Smooth muscle cell (in vitro differentiated cells): ENCODE measurements around the gene NT5E. TPM values are rescaled to one million over a fixed set of nuclear protein-coding genes. Genes with fewer than 3 reads are reported as not detected.

Experiments
- DNase-seq: peaks from one replicate; lab custom pipeline; 2025; ENCODE audit not compliant: unreplicated experiment; lab: John Stamatoyannopoulos, UW
- H2AFZ ChIP-seq: fragments of 200-600 bp; sonication (generic); 2 replicates; pipeline ENCODE4 v1.6.0; 2016; ENCODE audit warnings: antibody characterized with exemption, low read depth, mild to moderate bottlenecking
- H3F3A ChIP-seq: fragments of 200-600 bp; sonication (generic); 2 replicates; pipeline ENCODE4 v1.6.0; 2017; ENCODE audit warnings: antibody characterized with exemption, low read depth
- H3K27ac ChIP-seq: fragments of 200-600 bp; sonication (generic); 2 replicates; pipeline ENCODE4 v1.5.1; 2016; ENCODE audit warnings: low read depth, mild to moderate bottlenecking
- H3K27me3 ChIP-seq: fragments of 200-600 bp; sonication (generic); 2 replicates; pipeline ENCODE4 v1.6.1; 2016; ENCODE audit warnings: low read depth, mild to moderate bottlenecking
- H3K36me3 ChIP-seq: fragments of 200-600 bp; sonication (generic); 2 replicates; pipeline ENCODE4 v1.5.1; 2016; ENCODE audit warnings: low read depth
- H3K4me1 ChIP-seq: fragments of 200-600 bp; sonication (generic); 2 replicates; pipeline ENCODE4 v1.5.1; 2016; ENCODE audit warnings: low read depth
- H3K4me2 ChIP-seq: fragments of 200-600 bp; sonication (generic); 2 replicates; pipeline ENCODE4 v1.6.0; 2016; ENCODE audit warnings: mild to moderate bottlenecking
- H3K4me3 ChIP-seq: fragments of 200-600 bp; sonication (generic); 2 replicates; pipeline ENCODE4 v1.5.1; 2016; ENCODE audit warnings: mild to moderate bottlenecking
- H3K79me2 ChIP-seq: fragments of 200-600 bp; sonication (generic); 2 replicates; pipeline ENCODE4 v1.6.0; 2016; ENCODE audit warnings: low read depth, mild to moderate bottlenecking
- H3K9ac ChIP-seq: fragments of 200-600 bp; sonication (generic); 2 replicates; pipeline ENCODE4 v1.6.0; 2016; ENCODE audit warnings: low read depth
- H3K9me3 ChIP-seq: fragments of 200-600 bp; sonication (generic); replicated peaks from 2 replicates; pipeline ENCODE4 v1.5.1; 2016; ENCODE audit warnings: low read depth
- H4K20me1 ChIP-seq: fragments of 200-600 bp; sonication (generic); 2 replicates; pipeline ENCODE4 v1.6.0; 2016; ENCODE audit warnings: low read depth
- WGBS: methylation state at CpG from one replicate; pipeline ENCODE4 v1.1.7; 2016; ENCODE audit warnings: low lambda C conversion rate; 5-methylcytosine and 5-hydroxymethylcytosine counted together
- polyA plus RNA-seq: library from polyadenylated mRNA; unstranded; fragments of >200 nt; fragmentation: Nextera tagmentation; extraction: Ambion mirVana; gene quantifications from 2 replicates; pipeline ENCODE4 v1.2.1, GENCODE V29; 2016
- total RNA-seq: library from RNA; depleted of rRNA; stranded (reverse); fragments of >200 nt; gene quantifications from 2 replicates; pipeline ENCODE4 v1.2.3, GENCODE V29; 2014
- TF ChIP-seq, protein P1 (sequence below): fragments of 200-600 bp; sonication (generic); IDR thresholded peaks from 2 replicates; pipeline ENCODE4 v1.5.1; 2017; ENCODE audit warnings: borderline replicate concordance, mild to moderate bottlenecking, antibody characterized with exemption; ENCODE audit not compliant: insufficient read depth, poor library complexity, severe bottlenecking

NT5E gene
- total and polyA plus RNA-seq, 2 experiments from 2014 or later, result 88.6 to 124 TPM

- H3K36me3 ChIP-seq, result peaks cover 6% of the 10 kb centered on the region
- H3K79me2 ChIP-seq, result no peaks in the 10 kb centered on the region
- H3K27ac ChIP-seq, result peak overlapping the region; percentile 54
- no peaks in the 10 kb centered on the region for H3K9me3 ChIP-seq
- no peaks in the 10 kb centered on the region for H3K4me1 ChIP-seq
- WGBS, result 58% methylated on average over 5 of the region's 5 CpGs
- H2AFZ ChIP-seq, result no peak overlapping the region
- DNase-seq, result no peak
- H3K27me3 ChIP-seq, result no peaks in the 10 kb centered on the region
- no peaks in the 10 kb centered on the region for H3F3A ChIP-seq
- H3K9ac ChIP-seq, result no peak overlapping the region
- H3K4me3 ChIP-seq, result no peak overlapping the region
- H3K4me2 ChIP-seq, result no peak overlapping the region
- H4K20me1 ChIP-seq, result no peaks in the 10 kb centered on the region
- TF ChIP-seq, protein P1, sequence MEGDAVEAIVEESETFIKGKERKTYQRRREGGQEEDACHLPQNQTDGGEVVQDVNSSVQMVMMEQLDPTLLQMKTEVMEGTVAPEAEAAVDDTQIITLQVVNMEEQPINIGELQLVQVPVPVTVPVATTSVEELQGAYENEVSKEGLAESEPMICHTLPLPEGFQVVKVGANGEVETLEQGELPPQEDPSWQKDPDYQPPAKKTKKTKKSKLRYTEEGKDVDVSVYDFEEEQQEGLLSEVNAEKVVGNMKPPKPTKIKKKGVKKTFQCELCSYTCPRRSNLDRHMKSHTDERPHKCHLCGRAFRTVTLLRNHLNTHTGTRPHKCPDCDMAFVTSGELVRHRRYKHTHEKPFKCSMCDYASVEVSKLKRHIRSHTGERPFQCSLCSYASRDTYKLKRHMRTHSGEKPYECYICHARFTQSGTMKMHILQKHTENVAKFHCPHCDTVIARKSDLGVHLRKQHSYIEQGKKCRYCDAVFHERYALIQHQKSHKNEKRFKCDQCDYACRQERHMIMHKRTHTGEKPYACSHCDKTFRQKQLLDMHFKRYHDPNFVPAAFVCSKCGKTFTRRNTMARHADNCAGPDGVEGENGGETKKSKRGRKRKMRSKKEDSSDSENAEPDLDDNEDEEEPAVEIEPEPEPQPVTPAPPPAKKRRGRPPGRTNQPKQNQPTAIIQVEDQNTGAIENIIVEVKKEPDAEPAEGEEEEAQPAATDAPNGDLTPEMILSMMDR, result no peak
These were observed 45.0 kb downstream of the NT5E start for GRCh38 chr6:85494547-85495536.

DNA sequence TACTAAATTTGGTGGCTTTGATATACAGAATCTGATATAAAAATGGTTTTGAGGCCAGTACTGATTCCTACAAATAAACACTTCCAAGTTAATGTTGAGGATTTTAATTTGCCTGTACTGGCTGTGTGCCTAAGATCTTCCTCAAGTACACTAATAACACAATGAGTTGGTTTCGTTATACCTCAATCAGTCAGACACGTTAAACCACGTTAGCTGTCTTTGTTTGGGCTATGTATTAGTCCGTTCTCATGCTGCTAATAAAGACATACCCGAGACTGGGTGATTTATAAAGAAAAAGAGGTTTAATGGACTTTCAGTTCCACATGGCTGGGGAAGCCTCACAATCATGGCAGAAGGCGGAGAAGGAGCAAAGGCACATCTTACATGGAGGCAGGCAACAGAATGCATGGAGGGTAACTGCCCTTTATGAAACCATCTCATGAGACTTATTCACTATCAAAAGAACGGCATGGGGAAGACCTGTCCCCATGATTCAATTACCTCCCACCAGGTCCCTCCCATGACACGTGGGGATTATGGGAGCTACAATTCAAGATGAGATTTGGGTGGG is 46.2 kb downstream of the NT5E start:
- Histone ChIP-seq H3K36me3 (peaks cover 6% of the 10 kb centered on the region), H3K9me3 (no peaks in the 10 kb centered on the region)
- WGBS, result 91% methylated on average over 8 of the region's 8 CpGs

DNA sequence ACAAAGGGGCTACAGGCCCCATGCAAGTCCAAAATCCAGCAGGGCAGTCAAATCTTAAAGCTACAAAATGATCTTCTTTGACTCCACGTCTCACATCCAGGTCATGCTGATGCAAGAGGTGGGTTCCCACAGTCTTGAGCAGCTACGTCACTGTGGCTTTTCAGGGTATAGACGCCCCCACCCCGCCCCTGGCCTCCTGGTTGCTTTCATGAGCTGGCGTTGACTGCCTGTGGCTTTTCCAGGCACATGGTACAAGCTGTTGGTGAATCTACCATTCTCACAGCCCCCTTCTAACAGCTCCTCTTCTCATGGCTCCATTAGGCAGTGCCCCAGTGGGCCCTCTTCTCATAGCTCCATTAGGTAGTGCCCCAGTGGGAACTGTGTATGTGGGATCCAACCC is 47.0 kb downstream of the NT5E start:
- H3K4me3 ChIP-seq, result no peak overlapping the region
- DNase-seq, result no peak
- no peak overlapping the region for H3K4me2 ChIP-seq
- peaks cover 6% of the 10 kb centered on the region for H3K36me3 ChIP-seq
- H3K9me3 ChIP-seq, result no peaks in the 10 kb centered on the region
- TF ChIP-seq, protein P1, result no peak
- H2AFZ ChIP-seq, result no peak overlapping the region
- no peaks in the 10 kb centered on the region for H4K20me1 ChIP-seq
- H3K79me2 ChIP-seq, result no peaks in the 10 kb centered on the region
- no peak overlapping the region for H3K9ac ChIP-seq
- H3K4me1 ChIP-seq, result no peaks in the 10 kb centered on the region
- no peaks in the 10 kb centered on the region for H3K27me3 ChIP-seq
- 97% methylated on average over 5 of the region's 5 CpGs for WGBS
- no peaks in the 10 kb centered on the region for H3F3A ChIP-seq
- no peak overlapping the region for H3K27ac ChIP-seq

More for the DNA sequence above, 46.2 kb downstream of the NT5E start:
- Histone ChIP-seq H4K20me1 (no peaks in the 10 kb centered on the region), H3F3A (no peaks in the 10 kb centered on the region), H2AFZ (no peak overlapping the region), H3K79me2 (no peaks in the 10 kb centered on the region), H3K9ac (no peak overlapping the region), H3K27ac (no peak overlapping the region), H3K27me3 (no peaks in the 10 kb centered on the region), H3K4me2 (no peak overlapping the region), H3K4me1 (no peaks in the 10 kb centered on the region), H3K4me3 (no peak overlapping the region)
- DNase-seq, result no peak
- TF ChIP-seq, protein P1, result no peak
